AG10803 (cell line): Measurements from ENCODE around the gene MAPKBP1.

Experiments
- DNase-seq: peaks from one replicate; pipeline ENCODE4 v3.0.0; 2010; ENCODE audit warnings: low read depth
- H3K4me3 ChIP-seq: 2 replicates; pipeline ENCODE4 v1.5.1; 2011; ENCODE audit warnings: mild to moderate bottlenecking, low read length, control low read depth
- CTCF ChIP-seq: conservative IDR thresholded peaks from 2 replicates; pipeline ENCODE4 v1.5.1; 2011; ENCODE audit warnings: mild to moderate bottlenecking, low read length, control low read depth, inconsistent platforms

The MAPKBP1 gene

GRCh38 chr15:41832208-41832607, 57.9 kb downstream of the MAPKBP1 start:
- H3K4me3 ChIP-seq = no peak overlapping the region
- TF ChIP-seq CTCF = no peak
- no peak for DNase-seq

DNA sequence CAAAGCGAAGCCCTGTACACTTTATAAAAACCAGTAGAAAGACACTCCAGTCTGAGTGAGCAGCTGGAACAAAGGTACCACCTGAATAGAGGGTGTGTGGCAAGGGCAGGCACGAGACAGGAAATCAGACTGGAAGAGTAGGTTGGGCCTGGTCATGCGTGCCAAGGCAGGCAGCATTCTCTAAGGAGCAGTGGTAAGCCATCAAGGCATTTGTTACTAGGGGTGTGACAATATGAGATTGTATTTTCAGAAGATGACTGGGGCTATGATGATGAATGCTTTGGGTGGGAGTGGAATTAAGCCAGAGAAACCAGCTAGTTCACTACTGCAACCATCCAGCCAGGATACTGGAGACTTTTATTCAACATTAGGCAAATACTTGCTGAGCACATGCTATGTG, 58.6 kb downstream of the MAPKBP1 start:
- no peak overlapping the region for H3K4me3 ChIP-seq
- DNase-seq = no peak
- no peak for TF ChIP-seq CTCF

GRCh38 chr15:41834096-41834495, 59.8 kb downstream of the MAPKBP1 start:
- no peak for TF ChIP-seq CTCF
- no peak overlapping the region for H3K4me3 ChIP-seq
- no peak for DNase-seq

- no peak for DNase-seq
- no peak overlapping the region for H3K4me3 ChIP-seq
- no peak for TF ChIP-seq CTCF
Measured at GRCh38 chr15:41836073-41836472, 61.8 kb downstream of the MAPKBP1 start.

GRCh38 chr15:41836713-41837454, 62.6 kb downstream of the MAPKBP1 start:
- H3K4me3 ChIP-seq = no peak overlapping the region
- no peak for TF ChIP-seq CTCF
- DNase-seq = no peak

DNA sequence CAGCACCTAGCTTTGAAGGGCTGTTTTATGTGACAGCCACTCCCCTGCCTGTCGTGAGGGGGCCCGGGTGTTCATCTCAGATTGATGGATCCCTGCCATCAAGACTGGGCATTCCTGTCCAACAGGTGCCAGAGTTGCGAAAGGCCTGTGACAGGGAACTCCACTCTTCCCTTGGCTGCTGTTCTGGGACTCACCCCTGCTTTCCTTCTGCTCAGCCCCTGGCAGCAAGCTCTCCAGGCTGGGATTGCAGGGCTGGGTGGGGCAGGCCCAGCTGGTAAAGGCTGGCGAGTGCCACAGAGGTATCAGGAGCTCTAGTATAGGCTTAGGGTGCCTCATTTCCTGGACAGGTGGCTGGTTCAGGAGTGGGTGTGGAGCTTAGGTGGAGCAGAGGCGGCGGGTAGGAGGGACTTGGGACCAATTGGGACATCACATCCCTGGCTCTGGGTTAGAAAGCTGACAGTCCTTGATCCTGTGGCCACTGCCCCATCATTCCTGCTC, 64.2 kb downstream of the MAPKBP1 start, which contains the start of gene PLA2G4B:
TSS of gene PLA2G4B (plus strand) at position 448 of the 498 bp plus-strand sequence. CDS start 67 bp downstream, outside the sequence.
- H3K4me3 ChIP-seq = no peak within 1 kb of the TSS
- DNase-seq = no peak
- no peak for TF ChIP-seq CTCF
